K562 (cell line): ENCODE data around the gene CTNNA3. TPM values are rescaled to one million over a fixed set of nuclear protein-coding genes. Genes with fewer than 3 reads are reported as not detected.

Experiments used
- ATAC-seq: fragments of 200-7000 bp; cut with Tn5 transposase; 3 replicates; pipeline ENCODE4 v1.9.1; 2020; ENCODE audit warnings: moderate library complexity
- BruUV-seq: library from RNA; stranded (reverse); fragments of 400-500 nt; replicated peaks from 2 replicates; lab custom pipeline; 2021; lab: Mats Ljungman, UMichigan
- CTCF ChIA-PET: fragments of 300-600 bp; formaldehyde crosslinking; extraction: SDS; loops from one replicate; lab custom pipeline; 2021; ENCODE audit warnings: low intra/inter-chr PET ratio; lab: Yijun Ruan, JAX
- POLR2A ChIA-PET: fragments of 300-600, 350-650 bp; sonication (Branson Sonifier 250); formaldehyde crosslinking; extraction: SDS; loops from one replicate; lab custom pipeline; 2021; ENCODE audit warnings: antibody characterized with exemption, inconsistent platforms; lab: Yijun Ruan, JAX
- DNase-seq, 4 experiments: peaks; one replicate each; pipeline versions ENCODE4 v3.0.0 to v3.0.0-alpha.2; 2011 to 2018; ENCODE audit warnings: low spot score in 3 of 4, mixed read lengths in 3 of 4; ENCODE audit errors: extremely low read depth in 1 of 4
- FAIRE-seq: peaks from 2 replicates; lab custom pipeline; 2011; peaks lifted over from hg19 to GRCh38; lab: Jason Lieb, UNC
- H2AFZ ChIP-seq: 2 replicates; pipeline ENCODE4 v1.6.0; 2011; ENCODE audit warnings: low read depth, low read length, control low read depth, inconsistent platforms
- H3K27ac ChIP-seq: fragments of 200-600 bp; 3 replicates; pipeline ENCODE4 v1.8.0; 2011; ENCODE audit warnings: low read depth, mild to moderate bottlenecking, control low read depth, inconsistent platforms, low read length, moderate library complexity, mixed read lengths; ENCODE audit errors: extremely low read depth
- H3K27me3 ChIP-seq, 2 experiments: fragments of 300-600 bp in 1 of 2; 2 replicates in 1 of 2; 3 replicates in 1 of 2; pipeline versions ENCODE4 v1.6.0 to v1.8.0; 2011; ENCODE audit warnings: inconsistent platforms in 2 of 2, low read length in 2 of 2, mild to moderate bottlenecking in 1 of 2, mixed read lengths in 1 of 2, moderate library complexity in 1 of 2; ENCODE audit not compliant: control insufficient read depth in 2 of 2, insufficient read depth in 2 of 2
- H3K36me3 ChIP-seq: fragments of 300-600 bp; 3 replicates; pipeline ENCODE4 v1.8.0; 2011; ENCODE audit warnings: mild to moderate bottlenecking, low read length, inconsistent platforms; ENCODE audit not compliant: control insufficient read depth, insufficient read depth
- H3K4me1 ChIP-seq, 2 experiments: fragments of 200-600 bp in 1 of 2; replicated peaks in 1 of 2; 2 replicates in 1 of 2; 3 replicates in 1 of 2; pipeline versions ENCODE4 v1.5.1 to v1.8.0; 2011; ENCODE audit warnings: inconsistent platforms in 2 of 2, low read length in 2 of 2, mild to moderate bottlenecking in 1 of 2, mixed read lengths in 1 of 2, moderate library complexity in 1 of 2; ENCODE audit not compliant: control insufficient read depth in 2 of 2, insufficient read depth in 2 of 2
- H3K4me2 ChIP-seq: 2 replicates; pipeline ENCODE4 v1.6.1; 2011; ENCODE audit warnings: low read length, control low read depth, inconsistent platforms, mixed read lengths; ENCODE audit not compliant: insufficient read depth
- H3K4me3 ChIP-seq: fragments of 200-600 bp; sonication (generic), shearing (Covaris generic); 2 replicates; pipeline ENCODE4 v1.5.1; 2016; ENCODE audit warnings: control low read depth, inconsistent platforms
- H3K79me2 ChIP-seq: fragments of 200-600 bp; 3 replicates; pipeline ENCODE4 v1.8.0; 2011; ENCODE audit warnings: low read length, inconsistent platforms; ENCODE audit not compliant: control insufficient read depth, insufficient read depth
- H3K9ac ChIP-seq, 2 experiments: 2 replicates each; pipeline versions ENCODE4 v1.6.0 to v1.6.1; 2011; ENCODE audit warnings: low read depth in 2 of 2, low read length in 2 of 2, control low read depth in 1 of 2, inconsistent platforms in 1 of 2, mild to moderate bottlenecking in 1 of 2, mixed read lengths in 1 of 2; ENCODE audit not compliant: insufficient read depth in 1 of 2
- H3K9me1 ChIP-seq: one replicate; pipeline ENCODE4 v1.6.0; 2011; ENCODE audit warnings: inconsistent platforms, mild to moderate bottlenecking, low read length, moderate library complexity; ENCODE audit not compliant: control insufficient read depth, insufficient read depth
- H3K9me3 ChIP-seq: replicated peaks from 2 replicates; pipeline ENCODE4 v1.5.1; 2011; ENCODE audit warnings: low read depth, low read length, inconsistent platforms; ENCODE audit not compliant: control insufficient read depth, insufficient read depth
- H4K20me1 ChIP-seq: replicated peaks from 2 replicates; pipeline ENCODE4 v1.6.1; 2011; ENCODE audit warnings: low read length, inconsistent platforms, mixed read lengths; ENCODE audit not compliant: control insufficient read depth, insufficient read depth
- ARHGAP35 ChIP-seq: fragments of 450-650 bp; IDR thresholded peaks from 2 replicates; pipeline ENCODE4 v1.6.1; 2018; ENCODE audit not compliant: partially characterized antibody
- BRCA1 ChIP-seq, 2 experiments: fragments of 450-650 bp in 1 of 2; sonication (generic) in 1 of 2; formaldehyde crosslinking in 1 of 2; IDR thresholded peaks; 2 replicates each; pipeline versions ENCODE4 v1.5.0 to v1.6.1; 2017 to 2020; ENCODE audit warnings: mild to moderate bottlenecking in 1 of 2, missing genetic modification reagents in 1 of 2
- GABPB2 ChIP-seq: fragments of 250-450 bp; sonication (Bioruptor Pico); conservative IDR thresholded peaks from 2 replicates; pipeline ENCODE4 v1.5.1; 2021; ENCODE audit warnings: mild to moderate bottlenecking
- JUNB ChIP-seq: fragments of 450-650 bp; formaldehyde crosslinking; conservative IDR thresholded peaks from 2 replicates; pipeline ENCODE4 v1.4.0; 2020; ENCODE audit warnings: mild to moderate bottlenecking
- RNF2 ChIP-seq: sonication (generic); IDR thresholded peaks from 2 replicates; pipeline ENCODE4 v1.6.1; 2016
- TAF15 ChIP-seq: fragments of 200-400 bp; formaldehyde crosslinking; IDR thresholded peaks from 2 replicates; pipeline ENCODE4 v1.6.1; 2017; ENCODE audit warnings: mild to moderate bottlenecking, low read depth, low read length, moderate library complexity
- THAP12 ChIP-seq: fragments of 250-450 bp; sonication (Bioruptor Pico); IDR thresholded peaks from 2 replicates; pipeline ENCODE4 v1.9.0; 2021; ENCODE audit warnings: mild to moderate bottlenecking, inconsistent platforms
- TSC22D4 ChIP-seq: fragments of 450-650 bp; IDR thresholded peaks from 2 replicates; pipeline ENCODE4 v1.6.1; 2016; ENCODE audit warnings: missing genetic modification characterization, missing biosample characterization, control low read depth
- UBTF ChIP-seq, 2 experiments: IDR thresholded peaks; 2 replicates each; pipeline ENCODE4 v1.6.1; 2012; ENCODE audit warnings: improper control_type of control experiment in 2 of 2, low read depth in 2 of 2, low read length in 2 of 2, borderline replicate concordance in 1 of 2
- XRCC5 ChIP-seq: fragments of 200-400 bp; formaldehyde crosslinking; IDR thresholded peaks from 2 replicates; pipeline ENCODE4 v1.6.1; 2017; ENCODE audit warnings: low read depth, mild to moderate bottlenecking, low read length
- ZNF12 ChIP-seq: sonication (generic); formaldehyde crosslinking; IDR thresholded peaks from 2 replicates; pipeline ENCODE4 v1.4.0; 2020; ENCODE audit warnings: mild to moderate bottlenecking, missing genetic modification reagents
- ZNF263 ChIP-seq: sonication (generic); formaldehyde crosslinking; IDR thresholded peaks from 2 replicates; pipeline ENCODE4 v1.8.0; 2022; ENCODE audit warnings: mild to moderate bottlenecking, missing genetic modification reagents, borderline replicate concordance
- ZNF41 ChIP-seq: fragments of 250-450 bp; sonication (Bioruptor Pico); conservative IDR thresholded peaks from 2 replicates; pipeline ENCODE4 v1.4.0; 2020; ENCODE audit warnings: mild to moderate bottlenecking
- ZNF512 ChIP-seq: IDR thresholded peaks from 2 replicates; pipeline ENCODE4 v1.6.1; 2016; ENCODE audit warnings: missing genetic modification characterization, missing compliant biosample characterization
- ZNF57 ChIP-seq: fragments of 450-650 bp; formaldehyde crosslinking; IDR thresholded peaks from 2 replicates; pipeline ENCODE4 v1.4.0; 2020; ENCODE audit warnings: mild to moderate bottlenecking, moderate library complexity
- ZZZ3 ChIP-seq: fragments of 450-650 bp; IDR thresholded peaks from 2 replicates; pipeline ENCODE4 v1.6.1; 2016; ENCODE audit warnings: antibody characterized with exemption, mild to moderate bottlenecking, moderate library complexity
- WGBS: fragments of 100-300 bp; shearing (Covaris generic); methylation state at CpG from one replicate; pipeline ENCODE4 v1.1.6; 2016; ENCODE audit warnings: low coverage, mixed read lengths; ENCODE audit not compliant: insufficient coverage; ENCODE audit errors: missing lambda C conversion rate; 5-methylcytosine and 5-hydroxymethylcytosine counted together
- in situ Hi-C: fragments of 300-500 bp; cut with MboI; formaldehyde crosslinking; loops from 4 replicates; pipeline ENCODE4 v1.15.0; 2018; ENCODE audit warnings: inconsistent platforms, mixed read lengths
- intact Hi-C: fragments of 100-400 bp; cut with micrococcal nuclease; formaldehyde crosslinking; loops from 2 replicates; pipeline ENCODE4 v1.14.2; 2022
- polyA plus RNA-seq, 8 experiments: library from polyadenylated mRNA; depleted of rRNA in 4 of 8; stranded (reverse) in 5 of 8; unstranded in 3 of 8; fragments of >200 nt; fragmentation: Nextera tagmentation in 2 of 8; fragmentation: Illumina TruSeq in 1 of 8; extraction: Ambion mirVana in 2 of 8; extraction: Trizol in 1 of 8; gene quantifications; 2 replicates each; pipeline versions ENCODE4 v1.2.1 to v1.2.3, GENCODE V29; 2011 to 2014; ENCODE audit warnings: inconsistent platforms in 1 of 8, missing spikeins in 1 of 8
- total RNA-seq, 7 experiments: library from RNA; depleted of rRNA in 6 of 7; stranded (reverse); fragments of >200 nt in 6 of 7; fragmentation: Illumina TruSeq in 2 of 7; extraction: Trizol in 2 of 7; gene quantifications; 2 replicates each; pipeline versions ENCODE4 v1.2.1 to v1.2.3, GENCODE V29; 2011 to 2021; ENCODE audit warnings: low replicate concordance in 1 of 7

The CTNNA3 gene
- total and polyA plus RNA-seq, 9 of the 15 experiments (the other 6 are each of a cell fraction or from before 2014, with no cell fraction given), result 0.04 TPM; not detected in 8

DNA sequence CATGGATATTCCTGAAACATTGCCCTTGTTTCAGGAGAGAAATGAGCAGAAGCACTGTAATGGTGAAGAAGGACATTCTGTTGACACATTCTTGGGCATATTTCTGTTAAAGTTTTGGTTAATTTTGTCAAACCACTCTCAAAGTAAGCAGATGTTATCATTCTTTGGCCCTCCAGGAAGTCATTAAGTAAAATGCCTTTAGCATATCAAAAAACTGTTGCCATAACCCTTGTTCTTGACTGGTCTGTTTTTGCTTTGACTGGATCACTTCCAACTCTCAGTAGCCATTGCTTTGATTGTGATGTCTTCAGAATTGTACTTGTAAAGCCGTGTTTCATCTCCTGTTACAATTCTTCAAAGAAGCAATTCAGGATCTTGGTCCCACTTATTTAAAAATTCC is 1174.5 kb downstream of the CTNNA3 start (continued):
- TF ChIP-seq JUNB (no peak), ARHGAP35 (no peak), TAF15 (no peak), TSC22D4 (tag) (no peak), ZNF41 (no peak), ZNF57 (CRISPR knock-in tag) (no peak), RNF2 (no peak)

- Histone ChIP-seq H3K4me2 (no peak overlapping the region), H3K4me3 (no peak overlapping the region), H3K27me3 (no peaks in the 10 kb centered on the region), H3K9me3 (no peaks in the 10 kb centered on the region), H3K4me1 (no peaks in the 10 kb centered on the region), H4K20me1 (no peaks in the 10 kb centered on the region), H3K36me3 (no peaks in the 10 kb centered on the region), H3K27ac (no peak overlapping the region), H3K9ac (no peak overlapping the region), H3K9me1 (no peaks in the 10 kb centered on the region), H3K79me2 (no peaks in the 10 kb centered on the region), H2AFZ (no peak overlapping the region)
- DNase-seq, result no peak
- FAIRE-seq, result no peak
- WGBS, result 2% methylated on average over 3 of the region's 3 CpGs
- BruUV-seq, result no TSS peak
- ChIA-PET CTCF (no interaction called here), POLR2A (no interaction called here)
- intact Hi-C loops, result no loop called here
- ATAC-seq, result no peak
- in situ Hi-C loops, result no loop called here
- TF ChIP-seq ZNF12 (CRISPR knock-in tag), result no peak
- no peak for TF ChIP-seq XRCC5
- no peak for TF ChIP-seq ZZZ3
- TF ChIP-seq UBTF (IDR thresholded peaks at IDR 0.05; ENCODE audit: borderline replicate concordance in 1 of 2, low read depth in 2 of 2, low read length in 2 of 2), result no peak
- no peak for TF ChIP-seq ZNF263
- no peak for TF ChIP-seq ZNF512 (tag)
- no peak for TF ChIP-seq GABPB2 (CRISPR knock-in tag)
- TF ChIP-seq BRCA1 (IDR thresholded peaks at IDR 0.05), result no peak
- TF ChIP-seq BRCA1 (CRISPR knock-in tag; IDR thresholded peaks at IDR 0.05), result no peak
- TF ChIP-seq THAP12 (CRISPR knock-in tag), result no peak
Measured at GRCh38 chr10:66519616-66520015, 1176.4 kb downstream of the CTNNA3 start.
